Tibial nerve (tissue), 4 donors: ENCODE results near the gene CRTC1. TPM values are rescaled to one million over a fixed set of nuclear protein-coding genes. Genes with fewer than 3 reads are reported as not detected.

Source experiments
- DNase-seq, 2 donors: peaks; one replicate each; pipeline ENCODE4 v3.0.0-alpha.2; 2019; ENCODE audit warnings: low spot score in 2 of 2
- H3K27ac ChIP-seq, 4 donors: fragments of 200-600 bp; sonication (generic) in 3 of 4; one replicate each; pipeline ENCODE4 v1.5.1; 2017 to 2019; ENCODE audit warnings: mild to moderate bottlenecking in 1 of 4
- H3K27me3 ChIP-seq, 2 donors: fragments of 200-600 bp; sonication (generic) in 1 of 2; one replicate each; pipeline versions ENCODE4 v1.5.1 to v1.6.0; 2017 to 2019
- H3K36me3 ChIP-seq, 3 donors: fragments of 200-600 bp; sonication (generic); one replicate each; pipeline ENCODE4 v1.5.1; 2018 to 2019
- H3K4me1 ChIP-seq, 4 donors: fragments of 200-600 bp; sonication (generic) in 3 of 4; one replicate each; pipeline ENCODE4 v1.5.1; 2017 to 2019
- H3K4me3 ChIP-seq, 4 donors: fragments of 200-600 bp; sonication (generic) in 3 of 4; one replicate each; pipeline ENCODE4 v1.5.1; 2017 to 2019; ENCODE audit warnings: mild to moderate bottlenecking in 1 of 4, moderate library complexity in 1 of 4
- H3K9me3 ChIP-seq, 4 donors: fragments of 200-600 bp; sonication (generic) in 3 of 4; one replicate each; pipeline ENCODE4 v1.5.1; 2017 to 2019
- CTCF ChIP-seq, 5 experiments: fragments of 200-600 bp in 3 of 5; fragments of 450-650 bp in 2 of 5; sonication (generic) in 3 of 5; IDR thresholded peaks; one replicate each; pipeline ENCODE4 v1.5.1; 2016 to 2019; ENCODE audit warnings: antibody characterized with exemption in 5 of 5, mild to moderate bottlenecking in 3 of 5, moderate library complexity in 2 of 5
- EP300 ChIP-seq, 2 donors: sonication (generic); formaldehyde crosslinking; IDR thresholded peaks; one replicate each; pipeline ENCODE4 v1.6.1; 2017; ENCODE audit warnings: antibody characterized with exemption in 2 of 2, mild to moderate bottlenecking in 1 of 2
- POLR2A ChIP-seq, 2 donors: fragments of 450-650 bp; IDR thresholded peaks; one replicate each; pipeline ENCODE4 v1.6.1; 2017; ENCODE audit warnings: antibody characterized with exemption in 2 of 2, mild to moderate bottlenecking in 2 of 2, moderate library complexity in 2 of 2
- WGBS, 2 donors: methylation state at CpG; one replicate each; pipeline ENCODE4 v1.1.5; 2018; 5-methylcytosine and 5-hydroxymethylcytosine counted together
- total RNA-seq, 4 donors: library from RNA; depleted of rRNA; stranded (reverse); fragments of >200 nt; gene quantifications; one replicate each; pipeline ENCODE4 v1.1.0, GENCODE V29; 2016

CRTC1 gene
- total RNA-seq, 4 donors from 2014 or later, result 4.0 to 7.8 (median 6.7) TPM

GRCh38 chr19:18700501-18701249 lies 17.2 kb downstream of the CRTC1 start:
- Histone ChIP-seq H3K27me3 (no peaks in the 10 kb centered on the region), H3K4me1 (peaks cover 0 to 25% (median 8%) of the 10 kb centered on the region in 4 donors), H3K36me3 (no peaks in the 10 kb centered on the region), H3K9me3 (no peaks in the 10 kb centered on the region), H3K27ac (peak overlapping the region in 3 of 4 donors; percentile 56 to 75 (median 64)), H3K4me3 (peak overlapping the region; percentile 3 to 50 (median 42))
- WGBS, 2 donors, result 5 to 6% methylated on average over 19 to 24 of the region's 35 CpGs
- TF ChIP-seq CTCF (IDR thresholded peaks at IDR 0.05), result no peak
- TF ChIP-seq EP300 (IDR thresholded peaks at IDR 0.05), result peak in 1 of 2 donors; percentile 12
- TF ChIP-seq POLR2A (IDR thresholded peaks at IDR 0.05), result no peak
- DNase-seq, result peak; percentile 60 to 67

GRCh38 chr19:18701250-18701608 lies 17.7 kb downstream of the CRTC1 start:
- Histone ChIP-seq H3K4me3 (peak overlapping the region; percentile 3 to 50 (median 42)), H3K27ac (peak overlapping the region in 3 of 4 donors; percentile 26 to 75 (median 64)), H3K4me1 (peaks cover 0 to 25% (median 8%) of the 10 kb centered on the region in 4 donors), H3K9me3 (no peaks in the 10 kb centered on the region), H3K36me3 (no peaks in the 10 kb centered on the region), H3K27me3 (no peaks in the 10 kb centered on the region)
- TF ChIP-seq EP300 (IDR thresholded peaks at IDR 0.05), result no peak
- TF ChIP-seq CTCF (IDR thresholded peaks at IDR 0.05), result no peak
- no peak for TF ChIP-seq POLR2A (IDR thresholded peaks at IDR 0.05)
- no peak for DNase-seq
- WGBS, 2 donors, result 22 to 32% methylated on average over 7 of the region's 7 CpGs

- WGBS, 2 donors, result 86 to 89% methylated on average over 4 of the region's 4 CpGs
- Histone ChIP-seq H3K4me1 (peaks cover 0 to 38% (median 8%) of the 10 kb centered on the region in 4 donors), H3K4me3 (no peak overlapping the region), H3K27ac (no peak overlapping the region), H3K9me3 (no peaks in the 10 kb centered on the region), H3K36me3 (no peaks in the 10 kb centered on the region), H3K27me3 (no peaks in the 10 kb centered on the region)
- TF ChIP-seq EP300 (IDR thresholded peaks at IDR 0.05) (no peak), POLR2A (IDR thresholded peaks at IDR 0.05) (no peak), CTCF (IDR thresholded peaks at IDR 0.05) (no peak)
- DNase-seq, result no peak
Observed at GRCh38 chr19:18704054-18704453, 20.6 kb downstream of the CRTC1 start.

GRCh38 chr19:18704971-18705370 lies 21.5 kb downstream of the CRTC1 start:
- H3K4me1 ChIP-seq, result peaks cover 0 to 39% (median 4%) of the 10 kb centered on the region in 4 donors
- H3K9me3 ChIP-seq, result no peaks in the 10 kb centered on the region
- no peak overlapping the region for H3K4me3 ChIP-seq
- DNase-seq, result no peak
- TF ChIP-seq EP300 (IDR thresholded peaks at IDR 0.05) (no peak), CTCF (IDR thresholded peaks at IDR 0.05) (no peak), POLR2A (IDR thresholded peaks at IDR 0.05) (no peak)
- WGBS, 2 donors, result 78 to 87% methylated on average over 7 of the region's 7 CpGs
- no peaks in the 10 kb centered on the region for H3K27me3 ChIP-seq
- no peaks in the 10 kb centered on the region for H3K36me3 ChIP-seq
- no peak overlapping the region for H3K27ac ChIP-seq

GRCh38 chr19:18708452-18709231 lies 25.2 kb downstream of the CRTC1 start:
- 82 to 84% methylated on average over 22 to 24 of the region's 25 CpGs for WGBS, 2 donors
- no peaks in the 10 kb centered on the region for H3K27me3 ChIP-seq
- H3K4me3 ChIP-seq, result no peak overlapping the region
- TF ChIP-seq POLR2A (IDR thresholded peaks at IDR 0.05) (no peak), EP300 (IDR thresholded peaks at IDR 0.05) (no peak), CTCF (IDR thresholded peaks at IDR 0.05) (no peak)
- no peak overlapping the region for H3K27ac ChIP-seq
- no peaks in the 10 kb centered on the region for H3K9me3 ChIP-seq
- H3K4me1 ChIP-seq, result peaks cover 0 to 45% (median 4%) of the 10 kb centered on the region in 4 donors
- H3K36me3 ChIP-seq, result no peaks in the 10 kb centered on the region
- no peak for DNase-seq
